NCI-H187 treated with DMSO at 0.1 percent for 48 hours (cell line): Measurements from ENCODE around the gene CLCN4.

Experiments
- DNase-seq: peaks from one replicate; lab custom pipeline; 2025; lab: John Stamatoyannopoulos, UW

CLCN4 gene

DNA sequence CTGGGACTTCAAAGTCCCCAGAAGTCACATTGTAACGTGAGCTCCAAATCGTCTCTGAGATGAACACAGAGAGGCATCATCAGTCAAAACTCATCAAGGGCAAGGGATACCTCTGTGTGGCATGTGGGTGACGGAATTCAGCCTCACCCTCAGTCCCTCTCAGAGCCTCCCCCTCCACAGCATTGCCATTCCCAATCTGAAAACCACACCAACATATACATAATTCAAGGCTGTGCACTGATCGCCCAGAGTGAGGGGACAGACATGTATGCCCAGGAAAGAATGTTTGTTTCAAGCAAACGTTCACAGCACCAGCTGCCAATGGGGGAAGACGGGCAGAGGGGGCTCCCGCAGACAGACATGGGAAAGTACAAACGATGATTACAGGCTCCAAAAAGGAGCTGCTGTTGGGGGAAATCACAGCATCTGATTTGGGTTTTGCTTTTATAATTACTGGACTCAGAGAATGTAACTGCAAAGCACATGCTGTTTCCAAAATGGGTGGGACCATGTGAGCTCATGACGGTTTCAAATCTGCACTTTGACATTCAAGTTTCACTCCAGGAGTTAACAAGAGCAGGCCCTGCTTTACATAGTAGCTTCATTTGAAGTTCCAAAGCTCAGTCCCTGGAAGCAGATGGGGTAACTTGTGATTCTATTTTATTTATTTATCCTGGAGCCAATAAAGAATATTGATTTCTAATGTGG lies 88.3 kb downstream of the CLCN4 start:
- no peak for DNase-seq

DNA sequence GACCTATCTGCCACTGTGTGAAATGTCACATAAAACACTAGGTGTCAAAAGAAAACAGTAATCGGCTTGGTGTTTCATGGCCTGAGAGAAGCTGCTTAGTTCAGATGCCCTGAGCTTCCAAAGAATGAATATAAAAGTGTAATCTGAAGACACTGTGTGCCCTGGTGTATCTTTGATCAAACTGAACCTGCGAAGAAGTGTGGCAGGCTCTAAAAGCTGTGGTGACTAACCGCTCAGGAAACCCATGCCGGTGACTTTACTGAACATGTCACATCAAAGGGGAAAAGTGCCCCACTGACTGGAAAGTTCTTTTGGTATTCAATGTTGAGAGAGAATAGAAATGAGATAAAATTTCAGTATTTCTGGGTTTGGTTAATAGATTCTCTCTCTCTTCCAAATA lies 89.1 kb downstream of the CLCN4 start:
- DNase-seq: no peak

DNA sequence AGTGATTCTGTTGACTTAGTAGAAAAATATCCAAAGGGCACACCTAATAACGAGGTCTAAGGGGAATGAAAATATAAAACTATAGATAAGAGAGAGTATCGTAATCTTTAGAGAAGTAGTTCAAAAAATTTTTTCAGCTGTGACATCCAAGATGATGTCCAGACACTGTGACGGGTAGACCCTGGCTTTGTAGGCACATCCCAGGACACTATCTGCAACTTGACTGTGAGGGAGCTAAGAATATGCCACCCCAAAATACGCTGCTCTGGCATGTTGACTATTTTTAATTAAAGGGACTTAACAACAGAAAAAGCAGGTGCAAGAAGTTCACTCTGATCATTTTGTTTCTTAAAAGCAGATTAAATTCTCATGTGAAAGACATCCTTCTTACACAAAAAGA lies 89.5 kb downstream of the CLCN4 start:
- DNase-seq: no peak

DNA sequence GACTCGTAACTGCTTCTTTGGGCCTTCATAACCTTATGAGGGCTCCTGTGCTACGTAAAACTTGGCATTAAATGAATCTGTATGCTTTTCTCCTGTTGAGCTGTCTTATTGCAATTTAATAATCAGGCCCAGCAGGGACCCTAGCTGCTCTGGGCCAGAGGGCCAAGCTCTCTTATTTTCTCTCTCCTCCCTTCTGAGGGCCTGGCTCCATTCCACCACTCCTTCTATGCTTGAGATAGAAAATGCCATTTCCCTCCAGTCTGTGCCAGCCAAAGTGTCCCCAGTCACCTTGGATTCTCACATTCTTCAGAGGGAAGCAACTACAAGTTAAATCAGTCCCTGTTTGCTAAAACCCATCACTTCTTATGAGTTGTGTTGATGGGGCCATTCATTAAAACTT lies 90.1 kb downstream of the CLCN4 start:
- no peak for DNase-seq

GRCh38 chrX:10254739-10255138 lies 98.0 kb downstream of the CLCN4 start:
- no peak for DNase-seq

GRCh38 chrX:10259716-10260115 lies 102.9 kb downstream of the CLCN4 start:
- DNase-seq: no peak

DNA sequence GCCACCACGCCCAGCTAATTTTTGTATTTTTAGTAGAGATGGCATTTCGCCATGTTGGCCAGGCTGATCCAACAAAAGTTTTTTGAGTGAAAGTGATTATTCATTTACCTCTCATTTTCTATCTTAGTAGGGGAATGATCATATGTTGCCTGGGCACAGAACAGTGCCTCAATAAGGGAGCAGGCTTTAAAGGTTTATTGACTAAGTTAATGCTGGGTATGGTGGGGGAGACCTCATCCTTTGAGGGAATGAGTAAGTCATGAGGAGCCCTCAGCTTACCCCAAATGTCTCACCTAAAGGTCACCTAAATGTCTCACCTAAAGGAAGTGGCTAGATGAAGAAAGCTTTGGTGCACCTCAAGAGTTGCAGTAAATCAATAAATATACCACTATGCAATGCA lies 109.0 kb downstream of the CLCN4 start:
- no peak for DNase-seq

DNA sequence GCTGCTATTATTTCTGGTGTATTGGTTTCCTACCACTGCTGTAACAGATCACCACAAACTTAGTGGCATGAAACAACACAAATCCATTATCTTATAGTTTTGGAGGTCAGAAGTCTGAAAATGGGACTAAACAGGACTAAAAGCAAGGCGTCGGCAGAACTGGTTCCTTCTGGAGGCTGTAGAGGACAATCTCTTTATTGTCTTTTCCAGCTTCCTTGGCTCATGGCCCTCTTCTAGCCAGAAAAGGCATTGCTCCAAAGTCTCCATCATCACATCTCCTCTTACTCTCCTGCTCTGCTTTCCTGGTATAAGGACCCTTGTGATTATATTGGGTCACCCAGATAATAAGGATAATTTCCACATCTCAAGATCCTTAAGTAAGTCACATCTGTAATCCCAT lies 121.9 kb downstream of the CLCN4 start:
- no peak for DNase-seq

DNA sequence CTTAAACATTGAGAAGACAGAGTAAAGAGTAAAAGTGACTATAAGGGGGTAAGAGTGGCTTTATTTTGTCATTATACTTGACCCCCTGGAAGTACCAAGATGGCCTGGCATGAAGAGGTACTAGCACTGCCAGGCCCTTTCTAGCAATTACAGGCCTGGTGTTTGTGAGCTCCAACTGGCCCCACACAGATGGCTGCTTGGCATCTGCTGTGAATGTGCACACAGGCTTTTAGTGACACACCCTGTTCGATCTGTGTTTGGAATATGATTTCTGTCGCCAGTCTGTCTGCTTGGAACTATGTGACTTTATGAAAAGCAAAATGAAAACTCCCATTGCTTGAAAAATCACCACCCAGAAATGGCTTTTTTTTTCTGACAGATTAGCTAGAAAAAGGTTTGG lies 123.3 kb downstream of the CLCN4 start:
- DNase-seq: no peak

DNA sequence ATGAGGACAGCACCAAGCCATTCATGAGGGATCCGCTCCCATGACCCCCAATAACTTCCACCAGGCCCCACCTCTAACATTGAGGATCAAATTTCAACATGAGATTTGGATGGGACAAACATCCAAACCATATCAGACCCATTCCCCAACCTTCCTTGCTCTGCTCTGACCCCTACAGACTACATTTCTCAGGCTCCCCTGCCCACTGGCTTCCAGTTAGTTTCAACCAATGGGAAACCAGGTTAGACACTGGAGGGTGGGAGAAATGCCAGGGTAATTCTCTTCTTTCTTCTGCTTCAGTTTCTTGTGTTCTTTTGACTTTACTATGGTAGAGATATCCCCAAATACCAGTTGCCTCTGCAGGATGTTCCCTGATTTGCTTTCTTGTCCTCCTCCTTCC lies 125.7 kb downstream of the CLCN4 start:
- no peak for DNase-seq

GRCh38 chrX:10286195-10286594 lies 129.4 kb downstream of the CLCN4 start:
- no peak for DNase-seq
